GM13976 (cell line): ENCODE measurements around the gene CENPC.
"Not testable (repeated sequence)": the region's sequence is repeated elsewhere in the genome, so short reads cannot be mapped to it uniquely, and the experiment has no call there.

Source experiments
- DNase-seq: peaks from one replicate; pipeline ENCODE4 v3.0.0; 2012; ENCODE audit warnings: low spot score
- CTCF ChIP-seq: IDR thresholded peaks from 2 replicates; pipeline ENCODE4 v1.5.1; 2012; ENCODE audit warnings: borderline replicate concordance, mild to moderate bottlenecking; ENCODE audit not compliant: insufficient read depth; ENCODE audit errors: extremely low read depth, missing control alignments, control extremely low read depth
- in situ Hi-C: fragments of 300-500 bp; cut with MboI; formaldehyde crosslinking; loops from one replicate; pipeline ENCODE4 v1.12.0; 2022; ENCODE audit warnings: low sequenced_read_pairs, mixed read lengths, inconsistent platforms; ENCODE audit not compliant: unreplicated experiment

Gene CENPC

GRCh38 chr4:67531379-67531962, 13.8 kb downstream of the CENPC start:
- in situ Hi-C loops: loop anchor here (25.0 kb wide), 1 partner anchor 381 kb away; no protein-coding TSS in a partner anchor
- no peak for DNase-seq

GRCh38 chr4:67524140-67524539, 21.2 kb downstream of the CENPC start:
- in situ Hi-C loops, DNase-seq: not testable (repeated sequence)

More at GRCh38 chr4:67531379-67531962, 13.8 kb downstream of the CENPC start:
- no peak for TF ChIP-seq CTCF

GRCh38 chr4:67522851-67523671, 22.2 kb downstream of the CENPC start:
- no peak for TF ChIP-seq CTCF
- no peak for DNase-seq
- in situ Hi-C loops: no loop called here

GRCh38 chr4:67522230-67522629, 23.1 kb downstream of the CENPC start:
- TF ChIP-seq CTCF: no peak
- DNase-seq: no peak
- in situ Hi-C loops: no loop called here

- in situ Hi-C loops: no loop called here
- DNase-seq: no peak
- no peak for TF ChIP-seq CTCF
These were observed 23.8 kb downstream of the CENPC start for GRCh38 chr4:67521506-67521905.

GRCh38 chr4:67520141-67520540, 25.2 kb downstream of the CENPC start:
- DNase-seq: no peak
- in situ Hi-C loops: no loop called here
- no peak for TF ChIP-seq CTCF

- DNase-seq: no peak
- TF ChIP-seq CTCF: no peak
- in situ Hi-C loops: no loop called here
These were observed 32.8 kb downstream of the CENPC start for GRCh38 chr4:67512501-67512900.
